ENCODE data around the gene UBXN10.

Gene UBXN10

GRCh38 chr1:20178634-20179370, 7.1 kb upstream of the UBXN10 start:
- no peak for DNase-seq (ENCODE audit: low read depth)
- TF ChIP-seq, protein P1, sequence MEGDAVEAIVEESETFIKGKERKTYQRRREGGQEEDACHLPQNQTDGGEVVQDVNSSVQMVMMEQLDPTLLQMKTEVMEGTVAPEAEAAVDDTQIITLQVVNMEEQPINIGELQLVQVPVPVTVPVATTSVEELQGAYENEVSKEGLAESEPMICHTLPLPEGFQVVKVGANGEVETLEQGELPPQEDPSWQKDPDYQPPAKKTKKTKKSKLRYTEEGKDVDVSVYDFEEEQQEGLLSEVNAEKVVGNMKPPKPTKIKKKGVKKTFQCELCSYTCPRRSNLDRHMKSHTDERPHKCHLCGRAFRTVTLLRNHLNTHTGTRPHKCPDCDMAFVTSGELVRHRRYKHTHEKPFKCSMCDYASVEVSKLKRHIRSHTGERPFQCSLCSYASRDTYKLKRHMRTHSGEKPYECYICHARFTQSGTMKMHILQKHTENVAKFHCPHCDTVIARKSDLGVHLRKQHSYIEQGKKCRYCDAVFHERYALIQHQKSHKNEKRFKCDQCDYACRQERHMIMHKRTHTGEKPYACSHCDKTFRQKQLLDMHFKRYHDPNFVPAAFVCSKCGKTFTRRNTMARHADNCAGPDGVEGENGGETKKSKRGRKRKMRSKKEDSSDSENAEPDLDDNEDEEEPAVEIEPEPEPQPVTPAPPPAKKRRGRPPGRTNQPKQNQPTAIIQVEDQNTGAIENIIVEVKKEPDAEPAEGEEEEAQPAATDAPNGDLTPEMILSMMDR (IDR thresholded peaks at IDR 0.05; ENCODE audit: low read length, missing control alignments), result no peak

GRCh38 chr1:20179371-20180128, 6.3 kb upstream of the UBXN10 start:
- no peak for DNase-seq (ENCODE audit: low read depth)
- TF ChIP-seq, protein P1 (IDR thresholded peaks at IDR 0.05; ENCODE audit: low read length, missing control alignments), result no peak
- no peak overlapping the region for H3K4me3 ChIP-seq (replicated peaks; ENCODE audit: low read depth, low read length)

More at GRCh38 chr1:20178634-20179370, 7.1 kb upstream of the UBXN10 start:
- no peak overlapping the region for H3K4me3 ChIP-seq (replicated peaks; ENCODE audit: low read depth, low read length)

DNA sequence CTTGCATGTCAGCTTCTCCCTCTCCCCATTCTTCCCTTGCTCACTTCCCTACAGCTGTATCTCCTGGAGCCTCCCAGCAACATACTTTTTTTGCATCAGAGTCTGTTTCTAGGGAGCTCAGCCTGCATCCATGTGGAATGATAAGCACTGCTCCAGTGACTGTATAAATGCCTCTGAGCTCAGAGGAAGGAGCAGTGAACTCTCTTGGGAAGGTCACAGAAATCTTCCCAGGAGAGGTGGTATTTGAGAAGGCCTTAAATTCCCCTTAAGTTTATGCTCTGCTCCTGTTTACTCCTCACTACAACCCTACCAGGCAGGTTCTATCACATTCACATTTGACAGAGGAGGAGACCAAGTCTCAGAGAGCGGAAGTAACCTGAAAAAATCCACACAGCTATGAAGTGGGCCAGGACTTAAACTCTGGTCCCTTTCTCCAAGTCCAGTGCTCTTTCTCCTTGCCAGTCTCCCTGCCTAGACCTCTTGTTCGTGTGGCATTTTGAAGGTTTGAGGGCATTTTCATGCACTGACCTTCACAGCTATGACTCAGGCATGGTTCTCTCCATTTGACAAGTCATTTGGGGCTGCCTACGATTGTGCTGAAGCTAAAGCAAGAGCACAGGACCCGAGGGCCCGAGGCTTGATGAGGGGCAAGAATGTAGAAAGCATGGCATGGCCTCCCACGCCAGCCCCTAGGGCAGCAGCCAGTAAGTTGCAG, 5.6 kb upstream of the UBXN10 start:
- TF ChIP-seq, protein P1 (IDR thresholded peaks at IDR 0.05; ENCODE audit: low read length, missing control alignments), result no peak
- no peak for DNase-seq (ENCODE audit: low read depth)
- H3K4me3 ChIP-seq (replicated peaks; ENCODE audit: low read depth, low read length), result no peak overlapping the region

DNA sequence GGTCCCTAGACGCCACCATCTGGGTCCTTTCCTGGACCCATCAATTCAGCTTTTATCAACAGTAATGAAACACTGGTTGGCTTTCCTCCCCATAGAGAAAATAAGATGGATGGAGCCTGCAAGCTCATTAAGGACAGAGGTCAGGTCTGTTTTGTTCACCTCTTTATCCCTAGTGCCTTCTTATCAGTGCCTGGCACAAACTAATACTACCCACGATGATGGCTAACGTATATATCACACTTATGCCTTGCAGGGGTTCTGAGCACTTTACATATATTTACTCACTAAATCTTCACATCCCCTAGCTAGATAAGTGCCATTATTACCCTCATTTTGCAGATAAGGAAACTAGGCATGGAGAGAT, 5.1 kb upstream of the UBXN10 start:
- DNase-seq (ENCODE audit: low read depth), result no peak
- H3K4me3 ChIP-seq (replicated peaks; ENCODE audit: low read depth, low read length), result no peak overlapping the region
- TF ChIP-seq, protein P1 (IDR thresholded peaks at IDR 0.05; ENCODE audit: low read length, missing control alignments), result no peak

- no peak overlapping the region for H3K4me3 ChIP-seq (replicated peaks; ENCODE audit: low read depth, low read length)
- TF ChIP-seq, protein P1 (IDR thresholded peaks at IDR 0.05; ENCODE audit: low read length, missing control alignments), result no peak
- no peak for DNase-seq (ENCODE audit: low read depth)
These were observed 3.5 kb upstream of the UBXN10 start for GRCh38 chr1:20182415-20182814.

- DNase-seq (ENCODE audit: low read depth), result no peak
- H3K4me3 ChIP-seq (replicated peaks; ENCODE audit: low read depth, low read length), result no peak overlapping the region
- TF ChIP-seq, protein P1 (IDR thresholded peaks at IDR 0.05; ENCODE audit: low read length, missing control alignments), result no peak
These were observed 2.9 kb upstream of the UBXN10 start for GRCh38 chr1:20183035-20183434.

Data from fibroblast of pulmonary artery (primary cell).